Activated gamma-delta T cell (primary cell): ENCODE data around the gene LILRB1.
"Not testable (repeated sequence)": the region's sequence is repeated elsewhere in the genome, so short reads cannot be mapped to it uniquely, and the experiment has no call there.

Experiments used
- DNase-seq: peaks from one replicate; lab custom pipeline; 2025; lab: John Stamatoyannopoulos, UW
- total RNA-seq, 2 donors: gene quantifications; one replicate each; lab custom pipeline; 2026; lab: John Stamatoyannopoulos, UW

LILRB1 gene
- total RNA-seq = 5.4 to 10.2 reads per million in 2 donors

DNA sequence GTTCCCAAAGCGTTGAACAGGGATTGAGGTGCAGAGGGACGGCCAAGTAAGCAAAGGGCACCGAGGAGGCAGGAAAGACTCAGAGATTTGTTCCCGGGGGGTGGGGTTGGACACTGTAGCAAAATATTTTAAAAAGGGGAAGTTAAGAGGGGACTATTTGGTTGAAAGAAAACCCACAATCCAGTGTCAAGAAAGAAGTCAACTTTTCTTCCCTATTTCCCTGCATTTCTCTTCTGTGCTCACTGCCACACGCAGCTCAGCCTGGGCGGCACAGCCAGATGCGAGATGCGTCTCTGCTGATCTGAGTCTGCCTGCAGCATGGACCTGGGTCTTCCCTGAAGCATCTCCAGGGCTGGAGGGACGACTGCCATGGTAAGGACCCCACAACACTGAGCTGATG lies at the start of gene LILRB1:
Gene LILRB1 (plus strand): TSS at position 223 of the 400 bp plus-strand sequence. CDS start 590 bp downstream, outside the sequence.
- not testable (repeated sequence) for DNase-seq

DNA sequence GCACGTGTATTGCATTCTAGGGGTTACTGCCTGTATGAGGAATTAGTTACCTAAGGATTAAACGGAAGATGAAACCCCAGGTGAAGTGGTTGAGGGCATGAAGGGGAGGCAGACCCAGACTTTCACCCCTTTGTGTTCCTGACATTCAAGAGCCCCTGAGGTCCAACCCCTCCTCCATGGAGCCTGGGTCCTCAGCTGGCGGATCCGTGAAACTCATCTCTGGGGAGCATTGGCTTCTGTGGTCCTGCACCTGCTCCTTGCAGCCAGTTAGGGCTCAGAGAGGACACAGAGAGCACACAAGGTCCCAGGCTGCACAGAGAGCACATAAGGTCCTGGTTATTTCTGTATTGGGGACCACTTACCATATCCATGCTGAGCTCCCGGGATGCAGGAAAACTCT lies 43.9 kb upstream of the LILRB1 start:
- DNase-seq = no peak

DNA sequence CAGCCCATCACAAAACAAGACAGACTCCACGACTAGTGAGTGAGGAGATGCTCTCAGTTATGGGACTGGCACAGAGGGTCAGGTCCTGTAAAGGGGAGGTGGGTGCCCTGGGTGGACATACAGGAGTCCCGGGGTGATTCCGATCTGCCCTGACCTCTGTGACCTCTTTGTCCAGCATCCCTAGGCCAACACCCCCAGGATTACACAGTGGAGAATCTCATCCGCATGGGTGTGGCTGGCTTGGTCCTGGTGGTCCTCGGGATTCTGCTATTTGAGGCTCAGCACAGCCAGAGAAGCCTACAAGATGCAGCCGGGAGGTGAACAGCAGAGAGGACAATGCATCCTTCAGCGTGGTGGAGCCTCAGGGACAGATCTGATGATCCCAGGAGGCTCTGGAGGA lies 43.3 kb upstream of the LILRB1 start:
- DNase-seq = no peak

DNA sequence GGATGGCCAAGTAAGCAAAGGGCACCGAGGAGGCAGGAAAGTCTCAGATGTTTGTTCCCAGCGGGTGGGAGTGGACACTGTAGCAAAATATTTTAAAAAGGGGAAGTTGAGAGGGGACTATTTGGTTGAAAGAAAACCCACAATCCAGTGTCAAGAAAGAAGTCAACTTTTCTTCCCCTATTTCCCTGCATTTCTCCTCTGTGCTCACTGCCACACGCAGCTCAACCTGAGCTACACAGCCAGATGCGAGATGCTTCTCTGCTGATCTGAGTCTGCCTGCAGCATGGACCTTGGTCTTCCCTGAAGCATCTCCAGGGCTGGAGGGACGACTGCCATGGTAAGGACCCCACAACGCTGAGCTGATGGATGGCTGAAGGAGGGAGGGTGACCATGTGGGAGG lies 36.8 kb upstream of the LILRB1 start, which contains the start of gene LILRA1:
Gene LILRA1 (plus strand): TSS at position 188 of the 400 bp plus-strand sequence. CDS start 613 bp downstream, outside the sequence.
- not testable (repeated sequence) for DNase-seq

DNA sequence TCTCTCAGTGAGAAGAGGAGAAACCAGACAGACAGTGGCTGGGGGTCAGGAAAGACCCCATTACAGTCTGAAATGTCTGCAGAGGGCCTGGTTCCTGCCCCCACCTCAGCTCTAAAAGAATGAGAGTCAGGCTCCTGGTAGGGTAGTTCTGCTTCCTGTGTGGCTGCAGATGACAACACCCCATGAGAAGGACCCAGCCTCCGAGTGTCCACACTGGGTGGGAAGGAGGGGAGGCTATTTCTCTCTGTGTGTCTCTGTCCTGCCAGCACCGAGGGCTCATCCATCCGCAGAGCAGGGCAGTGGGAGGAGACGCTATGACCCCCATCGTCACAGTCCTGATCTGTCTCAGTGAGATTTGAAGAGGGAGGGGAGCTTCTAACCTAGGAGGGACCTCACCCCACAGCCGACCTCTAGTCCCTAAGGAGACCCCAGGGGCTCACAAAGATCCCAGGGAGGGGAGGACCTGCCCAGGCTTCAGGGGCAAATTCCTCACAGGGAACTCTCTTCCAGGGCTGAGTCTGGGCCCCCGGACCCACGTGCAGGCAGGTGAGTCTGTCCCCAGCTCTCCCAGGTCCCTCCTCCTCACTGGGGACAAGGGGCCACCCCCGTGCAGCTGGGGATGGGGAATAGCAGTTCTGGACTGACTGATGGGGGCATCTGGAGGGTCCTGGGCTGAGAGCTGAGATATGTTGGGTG lies 36.2 kb upstream of the LILRB1 start:
- not testable (repeated sequence) for DNase-seq

DNA sequence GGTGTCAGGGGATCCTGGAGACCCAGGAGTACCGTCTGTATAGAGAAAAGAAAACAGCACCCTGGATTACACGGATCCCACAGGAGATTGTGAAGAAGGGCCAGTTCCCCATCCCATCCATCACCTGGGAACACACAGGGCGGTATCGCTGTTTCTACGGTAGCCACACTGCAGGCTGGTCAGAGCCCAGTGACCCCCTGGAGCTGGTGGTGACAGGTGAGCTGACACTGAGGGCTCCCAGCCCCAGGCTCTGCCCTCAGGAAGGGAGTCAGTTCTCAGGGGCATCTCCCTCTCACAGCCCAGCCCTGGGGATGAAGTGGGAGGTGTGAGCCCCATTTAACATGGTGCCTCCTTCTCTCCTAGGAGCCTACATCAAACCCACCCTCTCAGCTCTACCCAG lies 35.5 kb upstream of the LILRB1 start:
- no peak for DNase-seq

DNA sequence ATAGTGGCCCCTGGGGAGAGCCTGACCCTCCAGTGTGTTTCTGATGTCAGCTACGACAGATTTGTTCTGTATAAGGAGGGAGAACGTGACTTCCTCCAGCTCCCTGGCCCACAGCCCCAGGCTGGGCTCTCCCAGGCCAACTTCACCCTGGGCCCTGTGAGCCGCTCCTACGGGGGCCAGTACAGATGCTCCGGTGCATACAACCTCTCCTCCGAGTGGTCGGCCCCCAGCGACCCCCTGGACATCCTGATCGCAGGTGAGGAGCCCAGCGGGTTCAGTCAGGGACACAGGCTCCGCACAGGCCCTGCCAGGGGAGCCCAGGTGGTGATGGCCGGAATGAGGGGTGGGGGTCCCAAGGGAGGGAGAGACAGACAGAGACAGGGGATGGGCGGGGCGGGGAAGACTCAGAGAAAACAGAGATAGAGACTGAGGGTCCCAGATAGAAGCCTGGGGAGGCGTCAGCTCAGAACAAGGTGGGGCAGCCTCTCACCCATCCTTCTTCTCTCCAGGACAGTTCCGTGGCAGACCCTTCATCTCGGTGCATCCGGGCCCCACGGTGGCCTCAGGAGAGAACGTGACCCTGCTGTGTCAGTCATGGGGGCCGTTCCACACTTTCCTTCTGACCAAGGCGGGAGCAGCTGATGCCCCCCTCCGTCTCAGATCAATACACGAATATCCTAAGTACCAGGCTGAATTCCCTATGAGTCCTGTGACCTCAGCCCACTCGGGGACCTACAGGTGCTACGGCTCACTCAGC lies 34.4 kb upstream of the LILRB1 start:
- not testable (repeated sequence) for DNase-seq

DNA sequence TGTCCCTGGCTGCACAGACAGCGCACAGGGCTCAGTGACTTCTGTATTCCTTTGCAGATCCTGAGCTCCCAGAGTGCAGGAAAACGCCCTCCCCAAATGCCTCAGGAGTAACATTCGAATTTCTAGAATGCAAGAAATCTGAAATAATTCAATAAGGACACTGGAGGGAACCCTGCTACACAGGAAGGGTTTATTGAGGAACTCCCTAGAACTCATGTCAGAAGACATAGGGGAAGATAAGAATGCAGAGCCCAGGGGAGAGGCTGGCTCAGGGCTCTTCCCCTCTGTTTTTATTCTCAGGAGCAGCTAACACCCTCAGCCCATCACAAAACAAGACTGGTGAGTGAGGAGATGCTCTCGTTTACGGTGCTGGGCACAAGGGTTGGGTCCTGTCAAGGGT lies 30.1 kb upstream of the LILRB1 start:
- no peak for DNase-seq

DNA sequence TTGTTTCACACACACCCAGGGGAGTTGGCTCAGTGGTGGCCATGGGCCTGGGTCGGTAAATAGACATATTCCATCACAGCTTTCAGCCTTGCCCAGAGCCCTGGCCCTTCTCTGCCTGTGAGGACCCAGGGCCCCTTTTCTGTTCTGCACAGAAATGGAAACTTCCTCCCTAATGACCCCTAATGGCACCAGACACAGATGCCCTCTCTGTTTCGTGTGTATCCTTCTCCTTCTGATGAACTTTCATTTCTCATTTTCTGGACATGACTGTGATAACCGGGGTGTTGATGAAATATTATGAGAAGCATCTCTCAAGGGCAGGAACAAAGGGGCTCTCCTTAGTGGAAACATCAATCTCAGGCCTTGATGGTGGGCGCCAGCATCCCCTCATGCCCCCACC lies 24.1 kb upstream of the LILRB1 start:
- DNase-seq = no peak

DNA sequence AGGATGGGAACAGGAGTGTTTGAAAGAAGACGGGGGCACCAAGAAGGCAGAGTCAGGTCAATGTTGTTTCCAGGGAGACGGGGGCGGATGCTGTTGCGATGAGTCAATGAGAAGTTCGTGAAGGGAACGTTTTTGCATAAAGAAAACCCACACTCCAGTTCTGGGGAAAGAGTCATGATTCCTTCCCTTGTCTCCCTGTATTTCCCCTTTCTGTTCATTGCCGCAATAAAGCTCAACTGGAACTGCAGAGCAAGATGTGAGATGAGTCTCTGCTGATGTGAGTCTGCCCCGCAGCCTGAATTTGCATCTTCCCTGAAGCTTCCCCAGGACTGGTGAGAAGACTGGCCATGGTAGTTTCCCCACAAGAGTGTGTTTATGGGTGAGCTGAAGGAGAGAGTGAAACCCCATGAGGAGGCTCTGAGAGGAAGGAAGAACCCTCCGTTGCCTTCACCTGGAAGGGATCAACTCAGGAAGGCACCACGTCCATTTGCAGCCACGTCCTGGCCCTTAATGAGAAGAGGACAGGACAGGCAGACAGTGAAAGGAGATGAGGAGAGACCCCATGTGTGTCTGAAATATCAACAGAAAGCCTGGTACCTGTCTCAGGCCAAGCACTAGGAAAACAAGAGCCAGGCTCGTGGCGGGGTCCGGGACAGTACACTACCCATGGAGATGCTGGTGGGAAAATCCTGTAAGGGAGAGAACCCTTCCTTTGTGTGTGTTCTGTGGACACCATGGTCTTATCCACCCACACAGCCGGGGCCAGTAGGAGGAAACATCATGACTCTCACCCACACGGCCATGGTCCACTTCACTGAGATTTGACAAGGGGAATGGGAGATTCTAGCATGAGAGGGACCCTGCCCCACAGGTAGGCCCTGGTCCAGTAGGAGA lies 23.1 kb upstream of the LILRB1 start:
- DNase-seq = no peak

DNA sequence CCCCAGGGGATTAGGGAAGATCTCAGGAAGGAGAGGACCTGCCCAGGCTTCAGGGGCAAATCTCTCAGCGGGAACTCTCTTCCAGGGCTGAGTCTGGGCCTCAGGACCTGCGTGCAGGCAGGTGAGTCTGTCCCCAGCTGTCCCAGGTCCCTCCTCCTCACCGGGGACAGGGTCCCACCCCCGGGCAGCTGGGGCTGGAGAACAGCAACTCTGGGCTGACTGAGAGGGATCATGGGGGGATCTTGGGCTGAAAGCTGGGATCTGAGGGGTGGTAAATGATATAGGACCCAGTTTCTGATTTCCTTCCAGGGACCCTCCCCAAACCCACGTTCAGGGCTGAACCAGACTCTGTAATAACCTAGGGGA lies 22.5 kb upstream of the LILRB1 start:
- no peak for DNase-seq

DNA sequence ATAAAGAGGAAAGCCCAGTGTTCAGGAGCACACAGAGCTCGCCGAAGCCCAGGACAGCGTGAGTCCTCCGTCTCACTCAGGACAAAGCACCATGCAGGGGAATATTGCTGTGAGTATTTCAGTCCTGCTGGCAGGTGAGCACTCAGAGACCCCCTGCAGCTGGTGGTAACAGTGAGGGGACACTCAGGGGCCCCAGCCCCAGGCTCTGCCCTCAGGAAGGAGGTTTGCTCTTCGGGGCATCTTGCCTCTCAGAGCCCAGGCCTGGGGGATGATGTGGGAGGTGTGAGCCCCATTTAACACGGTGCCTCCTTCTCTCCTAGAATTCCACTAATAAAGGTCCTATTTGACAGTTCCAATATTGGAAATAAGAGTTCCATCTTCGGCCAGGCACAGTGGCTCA lies 22.1 kb upstream of the LILRB1 start:
- DNase-seq = no peak

DNA sequence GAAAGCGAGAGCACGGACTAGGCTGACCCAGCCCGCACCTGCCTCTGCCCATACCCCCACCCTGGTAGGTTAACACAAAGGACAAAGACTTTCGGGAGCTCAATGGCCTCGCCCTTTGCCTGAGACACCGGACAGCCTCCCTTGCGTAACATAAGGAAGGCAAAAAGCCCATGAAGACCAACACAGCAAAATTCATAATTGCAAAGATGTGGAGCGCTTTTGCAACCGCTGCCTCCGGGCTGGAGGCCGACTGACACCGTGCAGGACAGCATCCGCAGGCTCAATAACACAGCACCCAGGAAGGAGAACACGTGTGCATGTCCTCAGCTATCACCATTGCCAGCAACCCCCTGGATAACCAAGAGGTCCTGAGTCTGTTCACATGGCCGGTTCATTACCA lies 21.5 kb upstream of the LILRB1 start:
- no peak for DNase-seq

DNA sequence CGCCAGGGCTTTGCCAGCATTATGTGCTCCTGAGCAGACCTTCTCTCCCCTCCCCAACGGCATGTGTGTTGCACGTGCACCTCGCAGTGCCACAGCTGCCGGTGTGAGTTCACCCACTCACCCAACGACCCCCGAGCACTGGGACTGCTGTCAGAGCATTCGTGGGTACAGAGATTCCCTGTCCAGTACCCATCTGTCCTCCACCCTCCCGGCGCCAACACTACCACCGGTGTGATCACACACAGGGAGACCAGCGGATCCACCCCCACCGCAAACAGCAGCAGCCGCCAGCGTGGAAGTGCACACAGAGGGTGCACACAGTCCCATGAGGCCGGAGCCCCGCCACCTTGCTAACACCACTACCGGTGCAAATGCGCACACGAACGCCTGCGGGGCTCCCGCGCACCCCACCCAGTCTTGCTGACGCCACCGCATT lies 20.9 kb upstream of the LILRB1 start:
- no peak for DNase-seq

DNA sequence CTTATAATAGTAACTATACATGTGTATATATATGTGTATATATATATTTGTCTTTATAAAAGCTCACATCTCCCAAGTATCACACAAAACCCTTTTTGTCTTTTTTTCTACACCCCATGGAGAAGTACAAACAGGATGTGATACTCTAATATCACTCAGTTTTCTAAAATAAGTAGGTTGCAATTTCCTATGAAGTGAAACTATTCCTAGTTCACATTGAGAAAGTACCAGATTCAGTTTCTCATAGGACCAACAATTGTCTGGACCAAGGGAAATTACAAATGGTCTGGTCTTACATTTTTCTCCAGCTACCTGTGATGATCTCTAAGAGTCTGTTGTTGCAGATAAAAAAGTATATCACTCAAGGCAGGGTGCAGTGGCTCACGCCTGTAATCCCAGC lies 17.9 kb upstream of the LILRB1 start:
- DNase-seq = no peak

DNA sequence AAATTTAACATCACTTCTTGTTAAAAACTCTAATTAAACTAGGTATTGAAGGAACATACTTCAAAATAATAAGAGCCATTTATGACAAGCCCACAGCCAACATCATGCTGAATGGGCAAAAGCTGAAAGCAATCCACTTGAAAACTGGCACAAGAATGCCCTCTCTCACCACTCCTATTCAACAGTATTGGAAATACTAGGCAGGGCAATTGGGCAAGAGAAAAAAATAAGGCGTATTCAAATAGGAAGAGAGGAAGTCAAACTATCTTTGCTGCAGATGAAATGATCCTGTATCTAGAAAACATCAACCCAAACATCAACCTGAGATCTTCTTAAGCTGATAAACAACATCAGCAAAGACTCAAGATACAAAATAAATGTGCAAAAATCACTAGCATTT lies 15.6 kb upstream of the LILRB1 start:
- no peak for DNase-seq

DNA sequence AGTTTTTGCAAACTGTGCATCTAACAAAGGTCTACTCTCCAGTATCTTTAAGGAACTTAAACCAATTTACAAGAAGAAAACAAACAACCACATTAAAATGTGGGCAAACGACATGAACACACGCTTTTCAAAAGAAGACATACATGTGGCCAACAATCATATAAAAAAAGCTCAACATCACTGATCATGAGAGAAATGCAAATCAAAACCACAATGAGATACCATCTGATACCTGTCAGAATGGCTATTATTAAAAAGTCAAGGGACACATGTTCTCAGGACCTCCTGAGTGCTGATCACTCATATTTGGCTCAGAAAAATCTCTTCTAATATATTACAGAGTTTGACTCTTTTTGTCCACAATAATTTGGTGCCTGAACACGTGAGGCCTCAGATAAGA lies 14.2 kb upstream of the LILRB1 start:
- DNase-seq = no peak

DNA sequence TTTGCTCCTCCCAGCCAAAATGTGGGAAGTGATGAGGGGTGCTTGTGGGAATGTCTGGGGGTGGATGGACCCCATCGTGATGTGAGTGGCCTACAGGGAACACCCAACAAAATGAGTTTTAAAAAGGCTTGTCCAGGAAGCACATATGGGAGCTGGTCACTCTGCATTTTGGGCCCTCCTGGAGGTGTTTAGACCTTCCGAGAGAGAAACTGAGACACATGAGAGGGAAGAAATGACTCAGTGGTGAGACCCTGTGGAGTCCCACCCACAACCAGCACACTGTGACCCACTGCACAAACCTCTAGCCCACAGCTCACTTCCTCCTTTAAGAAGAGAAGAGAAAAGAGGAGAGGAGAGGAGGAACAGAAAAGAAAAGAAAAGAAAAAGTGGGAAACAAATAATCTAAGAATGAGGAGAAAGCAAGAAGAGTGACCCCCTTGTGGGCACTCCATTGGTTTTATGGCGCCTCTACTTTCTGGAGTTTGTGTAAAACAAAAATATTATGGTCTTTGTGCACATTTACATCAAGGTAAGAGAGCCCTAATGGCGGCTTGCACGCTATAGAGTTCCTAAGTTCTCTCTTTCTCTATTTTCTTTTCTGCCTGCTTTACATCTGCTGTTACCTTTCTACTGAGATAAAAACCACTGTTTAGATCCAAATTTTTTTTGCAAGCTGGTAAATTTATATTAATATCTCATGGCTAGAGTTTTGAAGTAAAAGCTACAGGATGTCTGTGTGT lies 13.3 kb upstream of the LILRB1 start:
- no peak for DNase-seq

DNA sequence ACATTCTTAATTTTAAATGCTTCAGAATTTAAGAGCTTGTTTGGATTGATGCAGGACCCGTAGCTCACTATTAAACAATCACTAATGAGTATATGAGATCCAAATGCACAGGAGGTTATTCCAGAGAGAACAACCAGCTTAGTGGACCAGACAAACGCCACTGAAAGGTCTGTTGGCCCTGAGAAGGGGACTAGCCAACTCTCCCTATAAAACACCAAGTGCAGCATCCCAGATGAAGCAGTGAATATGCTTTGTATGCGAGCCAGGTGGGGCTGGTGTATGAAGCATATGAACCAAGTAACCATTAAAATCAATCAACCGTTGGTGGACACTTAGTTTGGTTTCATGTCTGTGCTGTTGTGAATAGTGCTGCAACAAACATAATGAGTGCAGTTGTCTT lies 9.8 kb upstream of the LILRB1 start:
- no peak for DNase-seq

DNA sequence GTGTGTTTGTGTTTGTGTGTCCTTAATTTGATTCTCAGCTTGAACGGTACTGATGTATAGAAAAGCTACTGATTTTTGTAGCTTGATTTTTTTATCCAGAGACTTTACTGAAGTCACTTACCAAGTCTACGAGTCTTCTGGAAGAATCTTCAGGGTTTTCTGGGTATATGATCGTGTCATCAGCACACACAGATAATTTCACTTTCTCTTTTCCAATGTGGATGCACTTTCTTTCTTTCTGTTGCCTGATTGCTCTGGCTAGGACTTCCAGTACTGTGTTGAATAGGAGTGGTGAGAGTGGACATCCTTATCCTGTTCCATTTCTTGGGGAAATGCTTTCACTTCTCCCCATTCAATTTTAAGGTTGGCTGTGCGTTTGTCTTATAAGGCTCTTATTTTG lies 7.9 kb upstream of the LILRB1 start:
- DNase-seq = no peak

DNA sequence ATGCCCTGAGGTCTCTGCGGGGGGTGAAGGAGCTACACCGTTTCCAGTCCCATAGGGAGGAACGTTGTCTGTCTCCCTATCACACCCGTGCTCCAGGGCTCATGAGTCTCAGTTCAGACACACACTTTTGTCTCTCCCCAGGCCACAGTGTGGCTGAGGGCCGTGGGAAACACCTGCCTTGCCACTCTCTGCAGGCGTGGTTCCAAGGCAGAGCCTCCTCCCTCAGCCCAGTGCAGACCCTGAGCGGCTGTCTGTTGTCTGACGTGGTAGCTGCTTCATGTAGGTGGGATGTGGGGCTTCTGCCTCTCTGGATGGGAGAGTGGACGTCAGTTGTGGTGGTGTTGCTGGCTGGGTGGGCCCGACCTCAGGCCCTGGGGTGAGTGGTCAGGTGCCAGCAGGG lies 6.0 kb upstream of the LILRB1 start:
- not testable (repeated sequence) for DNase-seq
